HCT116 (cell line): ENCODE results near the gene FAAH2.

Experiments
- CBX3 ChIP-seq: IDR thresholded peaks from 2 replicates; pipeline ENCODE4 v1.6.1; 2012; ENCODE audit warnings: low read depth
- CEBPB ChIP-seq: IDR thresholded peaks from 2 replicates; pipeline ENCODE4 v1.6.1; 2012; ENCODE audit warnings: low read depth
- EZH2 ChIP-seq: fragments of 200-600 bp; sonication (generic); IDR thresholded peaks from 2 replicates; pipeline ENCODE4 v1.6.1; 2017; ENCODE audit warnings: antibody characterized with exemption, mixed run types
- FOSL1 ChIP-seq: IDR thresholded peaks from 2 replicates; pipeline ENCODE4 v1.6.1; 2012; ENCODE audit warnings: low read depth
- JUND ChIP-seq: IDR thresholded peaks from 2 replicates; pipeline ENCODE4 v1.6.1; 2012
- POLR2A ChIP-seq: IDR thresholded peaks from 2 replicates; pipeline ENCODE4 v1.7.0; 2011; ENCODE audit warnings: borderline replicate concordance; ENCODE audit not compliant: insufficient read depth, insufficient read length; ENCODE audit errors: extremely low read depth
- POLR2AphosphoS5 ChIP-seq: IDR thresholded peaks from 2 replicates; pipeline ENCODE4 v1.6.1; 2011; ENCODE audit warnings: mild to moderate bottlenecking, low read depth, low read length, moderate library complexity
- SIN3A ChIP-seq: IDR thresholded peaks from 2 replicates; pipeline ENCODE4 v1.6.1; 2012; ENCODE audit warnings: low read depth
- TCF7L2 ChIP-seq: IDR thresholded peaks from 2 replicates; pipeline ENCODE4 v1.7.0; 2011; ENCODE audit warnings: borderline replicate concordance, inconsistent platforms; ENCODE audit not compliant: insufficient read depth, insufficient read length; ENCODE audit errors: extremely low read depth
- YY1 ChIP-seq: IDR thresholded peaks from 2 replicates; pipeline ENCODE4 v1.6.1; 2011; ENCODE audit warnings: low read length, low read depth, moderate library complexity, mild to moderate bottlenecking; ENCODE audit not compliant: insufficient replicate concordance; ENCODE audit errors: extremely low read depth
- ZNF274 ChIP-seq: fragments of 200-500 bp; sonication (Bioruptor generic); IDR thresholded peaks from 2 replicates; pipeline ENCODE4 v1.6.1; 2014; ENCODE audit warnings: mild to moderate bottlenecking, low read depth, low read length, inconsistent platforms
- TF ChIP-seq, protein P1 (sequence below), 3 experiments: fragments of 200-600 bp in 1 of 3; sonication (generic) in 1 of 3; IDR thresholded peaks in 2 of 3; conservative IDR thresholded peaks in 1 of 3; 2 replicates each; pipeline ENCODE4 v1.5.1; 2012 to 2017; ENCODE audit warnings: low read depth in 2 of 3, low read length in 2 of 3, antibody characterized with exemption in 1 of 3, borderline replicate concordance in 1 of 3, control low read depth in 1 of 3, mild to moderate bottlenecking in 1 of 3, mixed read lengths in 1 of 3, mixed run types in 1 of 3, moderate library complexity in 1 of 3; ENCODE audit not compliant: insufficient read depth in 1 of 3
- TF ChIP-seq, protein P2 (sequence below): IDR thresholded peaks from 2 replicates; pipeline ENCODE4 v1.6.1; 2012; ENCODE audit warnings: low read depth

DNA sequence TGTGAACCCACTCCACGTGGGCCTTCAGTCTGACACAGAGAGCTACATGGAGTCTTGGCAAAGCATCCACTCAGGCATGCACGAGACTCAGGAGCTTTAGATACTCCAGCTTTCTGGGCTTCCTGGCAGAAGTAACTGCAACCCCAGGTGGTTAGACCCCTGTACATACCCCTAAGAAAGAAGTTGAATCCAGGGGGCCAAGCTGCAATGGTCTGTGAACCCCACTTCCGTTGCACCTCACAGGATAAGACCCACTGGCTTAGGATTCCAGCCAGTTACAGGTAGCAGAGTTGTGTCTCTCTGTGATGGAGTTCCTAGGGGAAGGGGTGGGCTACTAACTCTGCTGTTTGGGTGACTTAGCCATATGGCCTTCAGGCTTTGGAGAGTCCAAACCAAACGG, 21.4 kb upstream of the FAAH2 start:
- no peak for TF ChIP-seq EZH2
- TF ChIP-seq POLR2AphosphoS5: no peak
- TF ChIP-seq, protein P1, sequence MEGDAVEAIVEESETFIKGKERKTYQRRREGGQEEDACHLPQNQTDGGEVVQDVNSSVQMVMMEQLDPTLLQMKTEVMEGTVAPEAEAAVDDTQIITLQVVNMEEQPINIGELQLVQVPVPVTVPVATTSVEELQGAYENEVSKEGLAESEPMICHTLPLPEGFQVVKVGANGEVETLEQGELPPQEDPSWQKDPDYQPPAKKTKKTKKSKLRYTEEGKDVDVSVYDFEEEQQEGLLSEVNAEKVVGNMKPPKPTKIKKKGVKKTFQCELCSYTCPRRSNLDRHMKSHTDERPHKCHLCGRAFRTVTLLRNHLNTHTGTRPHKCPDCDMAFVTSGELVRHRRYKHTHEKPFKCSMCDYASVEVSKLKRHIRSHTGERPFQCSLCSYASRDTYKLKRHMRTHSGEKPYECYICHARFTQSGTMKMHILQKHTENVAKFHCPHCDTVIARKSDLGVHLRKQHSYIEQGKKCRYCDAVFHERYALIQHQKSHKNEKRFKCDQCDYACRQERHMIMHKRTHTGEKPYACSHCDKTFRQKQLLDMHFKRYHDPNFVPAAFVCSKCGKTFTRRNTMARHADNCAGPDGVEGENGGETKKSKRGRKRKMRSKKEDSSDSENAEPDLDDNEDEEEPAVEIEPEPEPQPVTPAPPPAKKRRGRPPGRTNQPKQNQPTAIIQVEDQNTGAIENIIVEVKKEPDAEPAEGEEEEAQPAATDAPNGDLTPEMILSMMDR (IDR thresholded peaks at IDR 0.05 in 2 of 3, conservative IDR thresholded peaks at IDR 0.05 in 1 of 3; ENCODE audit: borderline replicate concordance in 1 of 3, insufficient read depth in 1 of 3, low read depth in 2 of 3, low read length in 2 of 3): no peak
- no peak for TF ChIP-seq ZNF274
- TF ChIP-seq YY1: no peak
- TF ChIP-seq, protein P2, sequence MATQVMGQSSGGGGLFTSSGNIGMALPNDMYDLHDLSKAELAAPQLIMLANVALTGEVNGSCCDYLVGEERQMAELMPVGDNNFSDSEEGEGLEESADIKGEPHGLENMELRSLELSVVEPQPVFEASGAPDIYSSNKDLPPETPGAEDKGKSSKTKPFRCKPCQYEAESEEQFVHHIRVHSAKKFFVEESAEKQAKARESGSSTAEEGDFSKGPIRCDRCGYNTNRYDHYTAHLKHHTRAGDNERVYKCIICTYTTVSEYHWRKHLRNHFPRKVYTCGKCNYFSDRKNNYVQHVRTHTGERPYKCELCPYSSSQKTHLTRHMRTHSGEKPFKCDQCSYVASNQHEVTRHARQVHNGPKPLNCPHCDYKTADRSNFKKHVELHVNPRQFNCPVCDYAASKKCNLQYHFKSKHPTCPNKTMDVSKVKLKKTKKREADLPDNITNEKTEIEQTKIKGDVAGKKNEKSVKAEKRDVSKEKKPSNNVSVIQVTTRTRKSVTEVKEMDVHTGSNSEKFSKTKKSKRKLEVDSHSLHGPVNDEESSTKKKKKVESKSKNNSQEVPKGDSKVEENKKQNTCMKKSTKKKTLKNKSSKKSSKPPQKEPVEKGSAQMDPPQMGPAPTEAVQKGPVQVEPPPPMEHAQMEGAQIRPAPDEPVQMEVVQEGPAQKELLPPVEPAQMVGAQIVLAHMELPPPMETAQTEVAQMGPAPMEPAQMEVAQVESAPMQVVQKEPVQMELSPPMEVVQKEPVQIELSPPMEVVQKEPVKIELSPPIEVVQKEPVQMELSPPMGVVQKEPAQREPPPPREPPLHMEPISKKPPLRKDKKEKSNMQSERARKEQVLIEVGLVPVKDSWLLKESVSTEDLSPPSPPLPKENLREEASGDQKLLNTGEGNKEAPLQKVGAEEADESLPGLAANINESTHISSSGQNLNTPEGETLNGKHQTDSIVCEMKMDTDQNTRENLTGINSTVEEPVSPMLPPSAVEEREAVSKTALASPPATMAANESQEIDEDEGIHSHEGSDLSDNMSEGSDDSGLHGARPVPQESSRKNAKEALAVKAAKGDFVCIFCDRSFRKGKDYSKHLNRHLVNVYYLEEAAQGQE: no peak
- no peak for TF ChIP-seq POLR2A
- no peak for TF ChIP-seq JUND
- TF ChIP-seq TCF7L2: no peak
- TF ChIP-seq CEBPB: no peak
- TF ChIP-seq FOSL1: no peak
- TF ChIP-seq SIN3A: no peak
- TF ChIP-seq CBX3: no peak
